PC-3 (cell line): ENCODE results near the gene CDH6. TPM values are rescaled to one million over a fixed set of nuclear protein-coding genes. Genes with fewer than 3 reads are reported as not detected.

Source experiments
- ATAC-seq: fragments of 200-7000 bp; cut with Tn5 transposase; 2 replicates; pipeline ENCODE4 v1.9.1; 2020; ENCODE audit warnings: mild to moderate bottlenecking, moderate library complexity
- BruUV-seq: library from RNA; stranded (reverse); fragments of 400-500 nt; replicated peaks from 2 replicates; lab custom pipeline; 2021; lab: Mats Ljungman, UMichigan
- CTCF ChIA-PET: fragments of 300-600 bp; sonication (Branson Sonifier 250); formaldehyde crosslinking; loops from one replicate; lab custom pipeline; 2022; ENCODE audit warnings: antibody characterized with exemption; lab: Charles Lee
- POLR2A ChIA-PET: fragments of 300-600 bp; sonication (Branson Sonifier 250); formaldehyde crosslinking; loops from one replicate; lab custom pipeline; 2022; ENCODE audit warnings: antibody characterized with exemption; ENCODE audit not compliant: unreplicated experiment; lab: Charles Lee
- DNase-seq: peaks from one replicate; pipeline ENCODE4 v3.0.0-alpha.2; 2015
- H2AFZ ChIP-seq: fragments of 300-600 bp; sonication (generic); 2 replicates; pipeline ENCODE4 v1.6.0; 2016; ENCODE audit warnings: antibody characterized with exemption, low read length
- H3F3A ChIP-seq: fragments of 300-600 bp; sonication (generic); one replicate; pipeline ENCODE4 v1.6.0; 2017; ENCODE audit warnings: antibody characterized with exemption, low read length, control low read depth, mild to moderate bottlenecking; ENCODE audit not compliant: unreplicated experiment
- H3K27ac ChIP-seq: fragments of 300-600 bp; sonication (generic); 2 replicates; pipeline ENCODE4 v1.5.1; 2016; ENCODE audit warnings: mild to moderate bottlenecking, low read length
- H3K27me3 ChIP-seq: fragments of 300-600 bp; sonication (generic); 2 replicates; pipeline ENCODE4 v1.6.1; 2016; ENCODE audit warnings: low read length, mixed read lengths
- H3K36me3 ChIP-seq: fragments of 300-600 bp; sonication (generic); 2 replicates; pipeline ENCODE4 v1.6.1; 2016; ENCODE audit warnings: low read depth, mixed run types, low read length, mixed read lengths
- H3K4me1 ChIP-seq: fragments of 300-600 bp; sonication (generic); 2 replicates; pipeline ENCODE4 v1.5.1; 2016; ENCODE audit warnings: low read length; ENCODE audit not compliant: insufficient read depth
- H3K4me2 ChIP-seq: fragments of 300-600 bp; sonication (generic); 2 replicates; pipeline ENCODE4 v1.6.0; 2016; ENCODE audit warnings: low read length
- H3K4me3 ChIP-seq: fragments of 300-600 bp; sonication (generic); 2 replicates; pipeline ENCODE4 v1.5.1; 2016; ENCODE audit warnings: mild to moderate bottlenecking, low read length, mixed read lengths
- H3K79me2 ChIP-seq: fragments of 300-600 bp; sonication (generic); 2 replicates; pipeline ENCODE4 v1.6.1; 2017; ENCODE audit warnings: low read length, mixed read lengths
- H3K9ac ChIP-seq: fragments of 300-600 bp; sonication (generic); 2 replicates; pipeline ENCODE4 v1.6.0; 2016; ENCODE audit warnings: mild to moderate bottlenecking, low read length
- H3K9me2 ChIP-seq: fragments of 300-600 bp; sonication (generic); replicated peaks from 2 replicates; pipeline ENCODE4 v1.6.1; 2016; ENCODE audit warnings: mixed run types, low read length, mixed read lengths
- H3K9me3 ChIP-seq: fragments of 300-600 bp; sonication (generic); 2 replicates; pipeline ENCODE4 v1.6.1; 2016; ENCODE audit warnings: low read length, mixed read lengths
- H4K20me1 ChIP-seq: fragments of 300-600 bp; sonication (generic); 2 replicates; pipeline ENCODE4 v1.6.1; 2016; ENCODE audit warnings: low read length, mixed read lengths
- EZH2 ChIP-seq: fragments of 300-600 bp; sonication (generic); IDR thresholded peaks from one replicate; pipeline ENCODE4 v1.6.1; 2017; ENCODE audit warnings: antibody characterized with exemption, mild to moderate bottlenecking, low read length; ENCODE audit not compliant: unreplicated experiment
- EZH2phosphoT487 ChIP-seq: fragments of 300-600 bp; sonication (generic); IDR thresholded peaks from 2 replicates; pipeline ENCODE4 v1.6.1; 2018; ENCODE audit warnings: mild to moderate bottlenecking, antibody characterized with exemption, low read length, borderline replicate concordance
- intact Hi-C: fragments of 100-400 bp; cut with micrococcal nuclease; formaldehyde crosslinking; loops from 2 replicates; pipeline ENCODE4 v1.9.0; 2023
- total RNA-seq: library from RNA; depleted of rRNA; stranded (reverse); fragments of >200 nt; gene quantifications from 2 replicates; pipeline ENCODE4 v1.2.3, GENCODE V29; 2014
- TF ChIP-seq, protein P1 (sequence below): fragments of 300-600 bp; sonication (generic); conservative IDR thresholded peaks from 2 replicates; pipeline ENCODE4 v1.5.1; 2017; ENCODE audit warnings: antibody characterized with exemption, low read depth, mild to moderate bottlenecking, low read length

Gene CDH6
- total RNA-seq, 1 experiment from 2014 or later, result 1.9 TPM

DNA sequence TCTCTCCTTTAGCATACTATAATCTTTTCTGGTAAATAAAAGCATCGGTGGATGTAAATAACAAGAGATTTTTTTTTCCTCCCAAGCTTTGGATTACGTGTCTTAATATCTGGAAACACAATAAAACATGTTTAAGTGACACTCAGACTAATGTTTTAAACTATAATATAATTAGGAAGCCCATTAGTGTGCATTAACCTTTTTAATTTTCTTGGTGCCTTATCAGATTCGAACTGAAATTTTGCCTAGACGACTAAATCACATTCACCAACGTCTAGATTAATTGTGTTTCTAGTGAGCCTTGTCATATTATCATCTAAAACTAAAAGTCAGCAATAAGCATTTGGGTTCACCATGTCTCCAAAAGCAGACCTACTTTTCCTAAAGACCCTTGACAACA lies 110.2 kb downstream of the CDH6 start:
- H3K4me3 ChIP-seq, result no peak overlapping the region
- CTCF ChIA-PET, result no interaction called here
- H3K79me2 ChIP-seq, result no peaks in the 10 kb centered on the region
- H3F3A ChIP-seq, result no peaks in the 10 kb centered on the region
- H4K20me1 ChIP-seq, result no peaks in the 10 kb centered on the region
- ATAC-seq (no peak), DNase-seq (no peak)
- peaks cover 60% of the 10 kb centered on the region for H3K27me3 ChIP-seq
- no peaks in the 10 kb centered on the region for H3K9me3 ChIP-seq
- no peak overlapping the region for H3K4me2 ChIP-seq
- BruUV-seq, result no TSS peak
- H3K9me2 ChIP-seq, result no peaks in the 10 kb centered on the region
- POLR2A ChIA-PET, result no interaction called here
- H3K4me1 ChIP-seq, result no peaks in the 10 kb centered on the region
- intact Hi-C loops, result no loop called here
- H3K36me3 ChIP-seq, result no peaks in the 10 kb centered on the region
- no peak overlapping the region for H3K9ac ChIP-seq
- TF ChIP-seq, protein P1, sequence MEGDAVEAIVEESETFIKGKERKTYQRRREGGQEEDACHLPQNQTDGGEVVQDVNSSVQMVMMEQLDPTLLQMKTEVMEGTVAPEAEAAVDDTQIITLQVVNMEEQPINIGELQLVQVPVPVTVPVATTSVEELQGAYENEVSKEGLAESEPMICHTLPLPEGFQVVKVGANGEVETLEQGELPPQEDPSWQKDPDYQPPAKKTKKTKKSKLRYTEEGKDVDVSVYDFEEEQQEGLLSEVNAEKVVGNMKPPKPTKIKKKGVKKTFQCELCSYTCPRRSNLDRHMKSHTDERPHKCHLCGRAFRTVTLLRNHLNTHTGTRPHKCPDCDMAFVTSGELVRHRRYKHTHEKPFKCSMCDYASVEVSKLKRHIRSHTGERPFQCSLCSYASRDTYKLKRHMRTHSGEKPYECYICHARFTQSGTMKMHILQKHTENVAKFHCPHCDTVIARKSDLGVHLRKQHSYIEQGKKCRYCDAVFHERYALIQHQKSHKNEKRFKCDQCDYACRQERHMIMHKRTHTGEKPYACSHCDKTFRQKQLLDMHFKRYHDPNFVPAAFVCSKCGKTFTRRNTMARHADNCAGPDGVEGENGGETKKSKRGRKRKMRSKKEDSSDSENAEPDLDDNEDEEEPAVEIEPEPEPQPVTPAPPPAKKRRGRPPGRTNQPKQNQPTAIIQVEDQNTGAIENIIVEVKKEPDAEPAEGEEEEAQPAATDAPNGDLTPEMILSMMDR, result no peak
- TF ChIP-seq EZH2 (no peak), EZH2phosphoT487 (no peak)
- H3K27ac ChIP-seq, result no peak overlapping the region
- H2AFZ ChIP-seq, result no peak overlapping the region

DNA sequence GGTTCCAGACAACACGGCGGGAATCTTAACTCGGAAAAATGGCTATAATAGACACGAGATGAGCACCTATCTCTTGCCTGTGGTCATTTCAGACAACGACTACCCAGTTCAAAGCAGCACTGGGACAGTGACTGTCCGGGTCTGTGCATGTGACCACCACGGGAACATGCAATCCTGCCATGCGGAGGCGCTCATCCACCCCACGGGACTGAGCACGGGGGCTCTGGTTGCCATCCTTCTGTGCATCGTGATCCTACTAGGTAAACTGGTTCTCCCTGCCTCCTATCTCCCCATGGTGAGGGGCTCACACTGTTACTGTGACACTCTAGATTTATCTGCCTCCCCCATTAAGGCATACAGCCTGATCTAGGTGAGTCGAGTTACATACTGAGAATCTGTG lies 124.2 kb downstream of the CDH6 start:
- CTCF ChIA-PET, result no interaction called here
- BruUV-seq, result no TSS peak

DNA sequence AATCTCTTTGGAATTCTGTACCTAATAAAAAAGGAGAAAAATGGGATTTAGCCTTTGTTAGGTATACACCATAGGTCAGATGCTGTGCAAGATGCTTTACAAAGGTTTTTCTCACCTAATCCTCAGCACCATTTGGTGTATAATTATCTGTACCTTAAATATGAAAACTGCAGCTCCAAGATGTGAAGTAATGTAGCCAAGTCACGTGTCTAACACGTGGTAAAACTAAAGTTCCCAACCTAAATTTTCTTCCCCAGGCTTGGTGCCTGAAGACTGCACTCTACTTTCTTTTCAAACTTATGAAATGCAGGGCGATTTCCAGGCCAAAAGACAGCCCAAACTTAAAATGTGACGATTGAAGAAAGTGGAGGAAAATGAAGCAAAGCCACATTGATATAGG lies 125.8 kb downstream of the CDH6 start:
- no peaks in the 10 kb centered on the region for H3K36me3 ChIP-seq
- no peak overlapping the region for H3K4me2 ChIP-seq
- no peaks in the 10 kb centered on the region for H4K20me1 ChIP-seq
- no peaks in the 10 kb centered on the region for H3K79me2 ChIP-seq
- H3K9me3 ChIP-seq, result no peaks in the 10 kb centered on the region
- ATAC-seq, result no peak
- no peak overlapping the region for H3K9ac ChIP-seq
- BruUV-seq, result no TSS peak
- peaks cover 86% of the 10 kb centered on the region for H3K27me3 ChIP-seq
- H3F3A ChIP-seq, result no peaks in the 10 kb centered on the region
- ChIA-PET POLR2A (no interaction called here), CTCF (no interaction called here)
- H3K27ac ChIP-seq, result no peak overlapping the region
- no peaks in the 10 kb centered on the region for H3K4me1 ChIP-seq
- intact Hi-C loops, result no loop called here
- no peak overlapping the region for H3K4me3 ChIP-seq
- H3K9me2 ChIP-seq, result no peaks in the 10 kb centered on the region
- TF ChIP-seq, protein P1, result no peak
- TF ChIP-seq EZH2phosphoT487, result no peak
- no peak for TF ChIP-seq EZH2
- H2AFZ ChIP-seq, result no peak overlapping the region
- DNase-seq, result no peak

More for the DNA sequence above, 124.2 kb downstream of the CDH6 start:
- Histone ChIP-seq H3K36me3 (no peaks in the 10 kb centered on the region), H3K4me3 (no peak overlapping the region), H4K20me1 (no peaks in the 10 kb centered on the region), H3F3A (no peaks in the 10 kb centered on the region), H3K4me2 (no peak overlapping the region), H3K27ac (no peak overlapping the region), H3K9ac (no peak overlapping the region), H3K9me3 (no peaks in the 10 kb centered on the region), H3K9me2 (no peaks in the 10 kb centered on the region), H3K4me1 (no peaks in the 10 kb centered on the region), H3K27me3 (peaks cover 77% of the 10 kb centered on the region), H2AFZ (no peak overlapping the region), H3K79me2 (no peaks in the 10 kb centered on the region)
- ATAC-seq (no peak), DNase-seq (no peak)
- POLR2A ChIA-PET, result no interaction called here
- TF ChIP-seq, protein P1, result no peak
- TF ChIP-seq EZH2phosphoT487 (no peak), EZH2 (no peak)
- intact Hi-C loops, result no loop called here
